ENCODE measurements around the gene HAAO.

DNA sequence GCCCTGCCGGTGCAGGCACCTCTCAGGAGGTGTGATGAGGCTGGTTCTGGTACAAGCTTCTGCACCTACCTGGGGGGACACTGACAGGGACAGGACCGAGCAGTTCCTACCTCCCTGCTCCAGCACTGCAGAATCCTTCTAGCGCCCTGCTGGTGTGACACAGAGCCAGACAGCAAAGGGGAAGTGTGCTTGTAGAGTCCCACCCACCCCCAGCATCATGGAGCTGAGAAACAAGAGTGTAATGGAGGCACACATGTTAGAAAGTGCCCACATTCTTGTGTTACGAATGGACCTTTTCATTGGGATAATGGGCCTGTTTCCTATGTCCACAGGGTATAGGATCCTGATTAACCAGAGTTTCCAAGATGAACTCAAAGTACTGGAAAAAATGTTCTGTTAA, 66.7 kb downstream of the HAAO start:
- TF ChIP-seq POLR2A (IDR thresholded peaks at IDR 0.05; ENCODE audit: low read depth, low read length) (no peak), POLR2AphosphoS5 (IDR thresholded peaks at IDR 0.05; ENCODE audit: insufficient read depth, low read depth, low read length) (no peak), EZH2 (IDR thresholded peaks at IDR 0.05; ENCODE audit: borderline replicate concordance, low read depth, low read length, severe bottlenecking) (no peak)
- TF ChIP-seq, protein P1, sequence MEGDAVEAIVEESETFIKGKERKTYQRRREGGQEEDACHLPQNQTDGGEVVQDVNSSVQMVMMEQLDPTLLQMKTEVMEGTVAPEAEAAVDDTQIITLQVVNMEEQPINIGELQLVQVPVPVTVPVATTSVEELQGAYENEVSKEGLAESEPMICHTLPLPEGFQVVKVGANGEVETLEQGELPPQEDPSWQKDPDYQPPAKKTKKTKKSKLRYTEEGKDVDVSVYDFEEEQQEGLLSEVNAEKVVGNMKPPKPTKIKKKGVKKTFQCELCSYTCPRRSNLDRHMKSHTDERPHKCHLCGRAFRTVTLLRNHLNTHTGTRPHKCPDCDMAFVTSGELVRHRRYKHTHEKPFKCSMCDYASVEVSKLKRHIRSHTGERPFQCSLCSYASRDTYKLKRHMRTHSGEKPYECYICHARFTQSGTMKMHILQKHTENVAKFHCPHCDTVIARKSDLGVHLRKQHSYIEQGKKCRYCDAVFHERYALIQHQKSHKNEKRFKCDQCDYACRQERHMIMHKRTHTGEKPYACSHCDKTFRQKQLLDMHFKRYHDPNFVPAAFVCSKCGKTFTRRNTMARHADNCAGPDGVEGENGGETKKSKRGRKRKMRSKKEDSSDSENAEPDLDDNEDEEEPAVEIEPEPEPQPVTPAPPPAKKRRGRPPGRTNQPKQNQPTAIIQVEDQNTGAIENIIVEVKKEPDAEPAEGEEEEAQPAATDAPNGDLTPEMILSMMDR (IDR thresholded peaks at IDR 0.05; ENCODE audit: extremely low read depth in 1 of 2, insufficient read depth in 1 of 2, low read depth in 1 of 2, low read length in 2 of 2) = no peak
- TF ChIP-seq, protein P2, sequence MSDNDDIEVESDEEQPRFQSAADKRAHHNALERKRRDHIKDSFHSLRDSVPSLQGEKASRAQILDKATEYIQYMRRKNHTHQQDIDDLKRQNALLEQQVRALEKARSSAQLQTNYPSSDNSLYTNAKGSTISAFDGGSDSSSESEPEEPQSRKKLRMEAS (IDR thresholded peaks at IDR 0.05; ENCODE audit: insufficient read depth, insufficient read length) = no peak
